Right ventricle myocardium superior (tissue), 1 donor: ENCODE measurements around the gene OR14J1. TPM values are rescaled to one million over a fixed set of nuclear protein-coding genes. Genes with fewer than 3 reads are reported as not detected.
"Not testable (repeated sequence)": the region's sequence is repeated elsewhere in the genome, so short reads cannot be mapped to it uniquely, and the experiment has no call there.

Experiments used
- ATAC-seq: fragments of 200-7000 bp; cut with Tn5 transposase; one replicate; pipeline ENCODE4 v1.9.1; 2020; ENCODE audit warnings: mild to moderate bottlenecking; ENCODE audit not compliant: poor library complexity
- DNase-seq: peaks from one replicate; pipeline ENCODE4 v3.0.0-alpha.2; 2020
- intact Hi-C: fragments of 100-400 bp; cut with DNase I; formaldehyde crosslinking; loops from one replicate; pipeline ENCODE4 v1.11.2; 2022
- long read RNA-seq: library from polyadenylated mRNA; unstranded; transcript quantifications from one replicate; pipeline ENCODE4 v2.0.0, GENCODE V29; 2021
- total RNA-seq: library from RNA; stranded (reverse); fragmentation: NEBNext Ultra II Directional; extraction: Animal tissue kit (Norgen Biotek cat#: 25700); gene quantifications from one replicate; pipeline ENCODE4 v1.2.1, GENCODE V29; 2021
- donor health status: DM: no; HTN: yes; CAD: no; lungs with severe emphysema.

OR14J1 gene
- not detected for total RNA-seq
- long read RNA-seq: 0 reads

- ATAC-seq (no peak), DNase-seq (no peak)
- intact Hi-C loops: no loop called here
These were observed at the start of gene OR14J1 for GRCh38 chr6:29301316-29301715. Gene OR14J1 (plus strand): TSS chr6:29301701. CDS start chr6:29306690, 4,989 bp downstream.

DNA sequence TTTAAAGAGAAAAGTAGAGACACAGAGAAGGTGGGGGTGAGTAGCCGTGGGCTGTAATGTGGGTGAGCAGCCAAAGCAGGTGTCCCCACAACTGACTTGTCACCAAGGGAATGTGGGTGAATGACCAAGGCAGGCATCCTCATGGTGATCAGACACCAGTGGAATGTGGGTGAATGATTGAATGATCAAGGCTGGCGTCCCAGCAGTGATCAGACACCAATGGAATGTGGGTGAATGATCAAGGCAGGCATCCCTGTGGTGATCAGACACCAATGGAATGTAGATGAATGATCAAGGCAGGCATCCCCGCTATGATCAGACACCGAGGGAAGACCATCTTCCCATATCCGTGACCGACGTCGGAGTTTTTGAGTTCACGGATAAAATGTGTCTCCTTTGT is 49.8 kb upstream of the OR14J1 start:
- intact Hi-C loops: no loop called here
- ATAC-seq: no peak

GRCh38 chr6:29255530-29255929 is 46.0 kb upstream of the OR14J1 start:
- intact Hi-C loops: no loop called here
- DNase-seq (no peak), ATAC-seq (no peak)

More for the DNA sequence above, 49.8 kb upstream of the OR14J1 start:
- DNase-seq: no peak

DNA sequence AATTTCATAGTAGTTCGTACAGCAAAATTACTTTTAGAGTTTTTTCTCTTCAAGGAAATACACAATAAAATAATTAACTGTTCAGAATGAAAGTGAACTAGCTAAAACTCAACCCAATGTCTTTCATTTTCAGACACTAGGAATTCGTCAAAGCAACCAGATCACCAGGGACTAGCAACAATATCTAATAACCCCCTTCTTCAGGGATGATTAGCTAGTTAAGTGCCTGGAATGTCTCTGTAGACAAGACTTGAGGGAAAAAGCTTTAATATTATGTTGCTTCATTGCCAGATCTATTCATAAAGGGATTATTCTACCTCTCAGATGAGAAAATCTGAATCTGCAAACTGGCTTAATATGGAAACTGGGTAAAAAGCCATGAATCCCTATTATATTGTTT is 41.8 kb upstream of the OR14J1 start:
- intact Hi-C loops: no loop called here
- ATAC-seq (no peak), DNase-seq (no peak)

DNA sequence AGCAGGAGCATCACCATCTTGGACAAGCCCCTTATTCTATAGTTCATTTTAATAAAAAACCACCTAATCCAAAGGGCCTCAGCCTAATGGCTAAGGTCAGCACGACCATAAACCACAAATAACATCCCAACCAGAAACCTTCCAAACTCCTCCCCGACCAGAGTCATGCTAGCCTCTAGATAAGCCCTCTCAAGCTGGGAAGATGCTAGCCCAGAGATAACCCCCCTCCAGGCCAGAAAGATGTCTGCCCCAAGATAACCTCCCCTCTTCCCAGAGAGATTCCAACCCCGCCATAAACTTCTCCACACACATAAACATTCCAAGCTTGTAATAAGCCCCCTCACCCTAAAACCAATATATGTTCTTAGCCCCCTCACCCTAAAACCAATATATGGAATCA is 38.5 kb upstream of the OR14J1 start:
- intact Hi-C loops: no loop called here
- ATAC-seq (no peak), DNase-seq (no peak)

DNA sequence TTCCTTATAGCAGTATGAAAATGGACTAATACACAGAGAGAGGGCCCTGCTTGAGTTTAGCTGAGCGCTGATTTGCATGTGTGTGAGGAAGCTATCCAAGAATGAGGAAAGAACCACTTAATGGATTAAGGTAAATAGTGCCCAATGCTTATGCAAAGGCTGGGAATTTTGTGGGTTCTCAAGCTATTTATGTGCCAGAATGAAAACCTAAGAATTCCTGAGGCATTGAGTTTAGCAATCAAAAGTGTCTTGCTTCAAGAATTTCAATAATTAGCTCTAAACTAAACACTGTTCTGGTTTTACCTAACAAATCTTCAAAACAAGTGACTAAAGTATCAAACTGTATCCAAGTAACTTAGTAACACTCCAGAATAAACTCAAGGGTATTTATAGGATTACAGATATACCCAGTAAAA is 7.0 kb upstream of the OR14J1 start:
- DNase-seq: no peak
- intact Hi-C loops: no loop called here

GRCh38 chr6:29295181-29295585 is 6.3 kb upstream of the OR14J1 start:
- DNase-seq (no peak), ATAC-seq (no peak)

More for the DNA sequence above, 7.0 kb upstream of the OR14J1 start:
- ATAC-seq: no peak

DNA sequence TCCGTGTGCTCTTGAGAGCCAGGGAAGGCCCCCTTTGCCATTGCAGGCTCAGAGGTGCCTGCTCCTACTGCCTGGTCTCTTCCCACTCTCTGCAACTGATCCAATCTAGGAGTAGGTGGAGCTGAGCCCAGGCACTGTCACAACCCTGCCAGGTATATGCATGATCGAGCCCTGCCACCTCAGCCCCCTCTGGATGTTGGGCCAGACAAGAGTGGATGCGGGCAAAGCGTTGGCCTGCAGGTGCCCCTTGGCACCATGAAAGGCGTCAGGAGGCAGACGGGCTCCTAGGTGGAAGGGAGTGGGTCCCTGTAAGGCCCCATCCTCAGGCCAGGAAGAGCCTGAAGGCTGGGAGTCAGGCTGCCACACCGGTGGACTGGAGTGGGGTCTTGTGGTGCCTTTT is 5.9 kb upstream of the OR14J1 start:
- DNase-seq (peak; percentile 30), ATAC-seq (no peak)
- intact Hi-C loops: no loop called here

More at GRCh38 chr6:29295181-29295585, 6.3 kb upstream of the OR14J1 start:
- intact Hi-C loops: no loop called here

- DNase-seq (no peak), ATAC-seq (no peak)
- intact Hi-C loops: no loop called here
These were observed 18.4 kb downstream of the OR14J1 start for GRCh38 chr6:29319931-29320330.

DNA sequence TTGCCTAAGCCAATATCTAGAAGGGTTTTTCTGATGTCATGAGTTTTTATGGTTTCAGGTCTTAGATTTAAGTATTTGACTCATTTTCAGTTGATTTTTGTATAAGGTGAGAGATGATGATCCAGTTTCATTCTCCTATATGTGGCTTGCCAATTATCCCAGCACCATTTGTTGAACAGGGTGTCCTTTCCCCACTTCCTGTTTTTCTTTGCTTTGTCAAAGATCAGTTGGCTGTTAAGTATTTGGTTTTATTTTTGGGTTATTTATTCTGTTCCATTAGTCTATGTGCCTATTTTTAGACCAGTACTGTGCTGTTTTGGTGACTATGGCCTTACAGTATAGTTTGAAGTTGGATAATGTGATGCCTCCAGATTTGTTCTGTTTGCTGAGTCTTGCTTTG is 21.8 kb downstream of the OR14J1 start:
- ATAC-seq, DNase-seq, intact Hi-C loops: not testable (repeated sequence)

DNA sequence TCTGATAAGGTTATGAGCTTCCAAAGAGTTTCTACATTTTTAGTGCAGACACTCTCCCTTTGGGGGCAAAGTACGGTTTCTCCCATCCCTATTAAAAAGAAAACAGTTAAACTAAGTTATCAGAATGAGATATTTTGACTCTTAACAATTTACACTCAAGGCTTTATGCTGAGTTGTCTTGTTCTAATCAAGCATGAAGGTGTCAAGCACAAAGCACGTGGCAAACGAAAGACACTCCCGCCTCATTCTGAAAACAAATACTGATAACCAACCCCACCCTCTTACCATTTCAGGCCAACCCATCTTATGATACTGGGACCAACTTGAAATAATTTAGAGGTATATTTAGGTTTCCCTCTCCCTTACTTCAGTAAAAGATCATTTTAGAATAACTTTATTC is 24.3 kb downstream of the OR14J1 start:
- DNase-seq (no peak), ATAC-seq (no peak)
- intact Hi-C loops: no loop called here

DNA sequence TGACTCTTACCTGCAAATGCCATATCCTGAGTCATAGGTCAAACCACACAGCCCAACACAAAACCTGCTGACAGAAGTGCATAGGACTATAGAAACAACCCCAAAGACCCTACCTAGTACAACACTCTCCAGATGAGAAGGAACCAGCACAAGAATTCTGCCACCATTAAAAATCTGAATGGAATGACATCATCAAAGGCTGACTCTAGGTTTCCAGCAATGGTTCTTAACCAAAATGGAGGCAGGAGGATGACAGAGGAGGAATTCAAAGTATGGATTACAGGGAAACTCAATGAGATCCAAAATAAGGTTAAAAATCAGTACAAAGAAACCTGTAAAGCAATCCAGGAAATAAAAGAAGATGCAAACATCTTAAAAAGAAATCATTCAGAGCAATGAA is 31.2 kb downstream of the OR14J1 start:
- DNase-seq: no peak
- no peak for ATAC-seq
- intact Hi-C loops: no loop called here

DNA sequence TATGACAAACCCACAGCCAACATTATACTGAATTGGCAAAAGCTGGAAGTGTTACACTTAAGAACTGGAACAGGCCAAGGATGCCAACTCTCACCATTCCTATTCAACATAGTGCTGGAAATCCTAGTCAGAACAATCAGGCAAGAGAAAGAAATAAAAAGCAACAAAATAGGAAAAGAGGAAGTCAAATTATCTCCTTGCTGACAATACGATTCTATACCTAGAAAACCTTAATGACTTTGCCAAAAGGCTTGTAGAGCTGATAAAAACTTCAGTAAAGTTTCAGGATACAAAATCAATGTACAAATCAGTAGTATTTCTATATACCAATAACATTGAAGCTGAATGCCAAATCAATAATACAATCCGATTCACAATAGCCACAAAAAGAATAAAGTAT is 34.8 kb downstream of the OR14J1 start:
- DNase-seq (no peak), ATAC-seq (no peak)
- intact Hi-C loops: no loop called here

DNA sequence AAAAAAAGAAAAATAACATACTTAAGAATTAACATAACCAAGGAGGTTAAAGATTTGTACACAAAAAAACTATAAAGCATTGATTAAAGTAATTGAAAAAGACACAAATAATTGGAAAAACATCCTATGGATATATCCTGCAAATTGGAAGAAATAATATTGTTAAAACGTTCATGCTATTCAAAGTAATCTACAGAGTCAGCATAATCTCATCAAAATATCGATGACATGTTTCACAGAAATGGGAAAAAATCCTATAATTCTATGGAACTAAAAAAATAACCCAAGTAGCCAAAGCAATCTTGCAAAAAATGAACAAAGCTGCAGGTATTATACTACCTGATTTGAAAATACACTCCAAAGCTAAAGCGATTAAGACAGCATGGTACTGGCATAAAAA is 43.9 kb downstream of the OR14J1 start:
- intact Hi-C loops: no loop called here
- ATAC-seq: no peak
- DNase-seq: no peak

GRCh38 chr6:29349348-29349747 is 47.8 kb downstream of the OR14J1 start:
- intact Hi-C loops, DNase-seq, ATAC-seq: not testable (repeated sequence)

DNA sequence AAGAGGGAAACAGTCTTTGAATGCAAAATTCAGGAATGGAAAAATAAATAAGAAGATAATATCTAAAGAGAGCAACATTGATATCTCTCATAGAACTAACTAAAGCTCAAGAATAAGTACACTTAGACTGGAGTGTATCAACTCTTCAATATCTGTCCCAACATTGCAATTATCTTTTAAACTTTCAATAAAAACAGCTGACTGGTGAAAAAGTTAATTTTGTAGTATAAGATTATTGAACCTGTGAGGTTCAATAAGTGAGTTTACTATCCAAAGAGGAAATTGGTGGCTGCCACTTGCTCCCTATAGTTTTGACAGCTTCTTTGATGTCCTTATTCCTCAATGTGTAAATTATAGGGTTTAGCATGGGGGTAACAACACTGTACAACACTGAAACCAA is 53.5 kb downstream of the OR14J1 start:
- DNase-seq: no peak
- intact Hi-C loops: no loop called here
- ATAC-seq: no peak

- DNase-seq: no peak
- intact Hi-C loops: no loop called here
- no peak for ATAC-seq
These were observed 54.1 kb downstream of the OR14J1 start for GRCh38 chr6:29355603-29356002.

Other genes with a start within 250 kb of the OR14J1 start
- gene OR2B3, start 214.4 kb upstream of the OR14J1 start, total RNA-seq: not detected
- gene OR2J1, start 202.2 kb upstream of the OR14J1 start, total RNA-seq: not detected
- gene OR2J3, start 193.6 kb upstream of the OR14J1 start, total RNA-seq: not detected
- not detected for gene OR2J2, start 130.8 kb upstream of the OR14J1 start, total RNA-seq
- gene OR5V1, start 67.2 kb downstream of the OR14J1 start, total RNA-seq: not detected
- not detected for gene OR12D3, start 73.6 kb downstream of the OR14J1 start, total RNA-seq
- not detected for gene OR12D2, start 93.9 kb downstream of the OR14J1 start, total RNA-seq
- gene OR12D1, start 113.2 kb downstream of the OR14J1 start, total RNA-seq: not detected
- gene OR10C1, start 137.6 kb downstream of the OR14J1 start, total RNA-seq: not detected
- gene OR11A1, start 155.4 kb downstream of the OR14J1 start, total RNA-seq: not detected
- not detected for gene OR2H1, start 155.5 kb downstream of the OR14J1 start, total RNA-seq
- gene MAS1L, start 186.3 kb downstream of the OR14J1 start, total RNA-seq: not detected